Natural killer cell (primary cell): ENCODE data around the gene TEX28. TPM values are rescaled to one million over a fixed set of nuclear protein-coding genes. Genes with fewer than 3 reads are reported as not detected.
"Not testable (repeated sequence)": the region's sequence is repeated elsewhere in the genome, so short reads cannot be mapped to it uniquely, and the experiment has no call there.

Experiments
- ATAC-seq, 3 donors: fragments of 150-1000 bp in 2 of 3; fragments of 200-7000 bp in 1 of 3; cut with Tn5 transposase; 1 replicate in 1 of 3; 2 replicates in 2 of 3; pipeline ENCODE4 v1.10.0; 2021; ENCODE audit warnings: mild to moderate bottlenecking in 2 of 3, moderate library complexity in 2 of 3
- DNase-seq, 2 donors: peaks; one replicate each; pipeline versions ENCODE4 v3.0.0 to v3.0.0-alpha.2; 2013 to 2021; ENCODE audit warnings: mixed read lengths in 1 of 2
- H3K27ac ChIP-seq: one replicate; pipeline ENCODE4 v1.5.1; 2013; ENCODE audit warnings: mild to moderate bottlenecking, low read length
- H3K27me3 ChIP-seq: one replicate; pipeline ENCODE4 v1.6.1; 2013; ENCODE audit warnings: low read length; ENCODE audit not compliant: control insufficient read depth, insufficient read depth
- H3K36me3 ChIP-seq: one replicate; pipeline ENCODE4 v1.6.1; 2013; ENCODE audit warnings: low read length; ENCODE audit not compliant: control insufficient read depth, insufficient read depth
- H3K4me1 ChIP-seq: one replicate; pipeline ENCODE4 v1.6.1; 2013; ENCODE audit warnings: low read length; ENCODE audit not compliant: control insufficient read depth, insufficient read depth
- H3K4me3 ChIP-seq: one replicate; pipeline ENCODE4 v1.5.1; 2013; ENCODE audit warnings: low read length
- H3K9me3 ChIP-seq: one replicate; pipeline ENCODE4 v1.6.1; 2013; ENCODE audit warnings: low read length; ENCODE audit not compliant: control insufficient read depth, insufficient read depth
- H3K27ac Mint-ChIP-seq, 2 donors: one replicate each; pipeline ENCODE4 v1.8.0; 2022; ENCODE audit warnings: mild to moderate bottlenecking in 2 of 2, mixed read lengths in 2 of 2, moderate library complexity in 1 of 2
- H3K27me3 Mint-ChIP-seq, 2 donors: one replicate each; pipeline ENCODE4 v1.8.0; 2022; ENCODE audit warnings: low read depth in 2 of 2, mixed read lengths in 2 of 2
- H3K36me3 Mint-ChIP-seq: one replicate; pipeline ENCODE4 v1.8.0; 2022; ENCODE audit warnings: mixed read lengths
- H3K4me1 Mint-ChIP-seq, 2 donors: one replicate each; pipeline ENCODE4 v1.8.0; 2022; ENCODE audit warnings: mixed read lengths in 2 of 2
- H3K4me3 Mint-ChIP-seq: one replicate; pipeline ENCODE4 v1.8.0; 2022; ENCODE audit warnings: mild to moderate bottlenecking, moderate library complexity, mixed read lengths
- H3K9me3 Mint-ChIP-seq, 2 donors: one replicate each; pipeline ENCODE4 v1.8.0; 2022; ENCODE audit warnings: mixed read lengths in 2 of 2
- WGBS: methylation state at CpG from one replicate; pipeline ENCODE4 v1.1.7; 2013; ENCODE audit warnings: missing lambda C conversion rate; ENCODE audit not compliant: insufficient coverage; 5-methylcytosine and 5-hydroxymethylcytosine counted together
- intact Hi-C: fragments of 100-400 bp; cut with micrococcal nuclease; formaldehyde crosslinking; loops from one replicate; pipeline ENCODE4 v1.14.2; 2022
- total RNA-seq, 4 donors: library from RNA; stranded (reverse); fragments of 120-200 nt in 1 of 4; gene quantifications; one replicate each; pipeline versions ENCODE4 v1.2.3 to v1.2.4, GENCODE V29; 2013 to 2022
- TF ChIP-seq, protein P1 (sequence below): fragments of 200-600 bp; IDR thresholded peaks from one replicate; pipeline ENCODE4 v1.8.0; 2022; ENCODE audit warnings: antibody characterized with exemption

The TEX28 gene
- total RNA-seq, 3 donors from 2014 or later (not counting 1 experiment from before 2014, with no cell fraction given) = 0.61 TPM; not detected in 2

DNA sequence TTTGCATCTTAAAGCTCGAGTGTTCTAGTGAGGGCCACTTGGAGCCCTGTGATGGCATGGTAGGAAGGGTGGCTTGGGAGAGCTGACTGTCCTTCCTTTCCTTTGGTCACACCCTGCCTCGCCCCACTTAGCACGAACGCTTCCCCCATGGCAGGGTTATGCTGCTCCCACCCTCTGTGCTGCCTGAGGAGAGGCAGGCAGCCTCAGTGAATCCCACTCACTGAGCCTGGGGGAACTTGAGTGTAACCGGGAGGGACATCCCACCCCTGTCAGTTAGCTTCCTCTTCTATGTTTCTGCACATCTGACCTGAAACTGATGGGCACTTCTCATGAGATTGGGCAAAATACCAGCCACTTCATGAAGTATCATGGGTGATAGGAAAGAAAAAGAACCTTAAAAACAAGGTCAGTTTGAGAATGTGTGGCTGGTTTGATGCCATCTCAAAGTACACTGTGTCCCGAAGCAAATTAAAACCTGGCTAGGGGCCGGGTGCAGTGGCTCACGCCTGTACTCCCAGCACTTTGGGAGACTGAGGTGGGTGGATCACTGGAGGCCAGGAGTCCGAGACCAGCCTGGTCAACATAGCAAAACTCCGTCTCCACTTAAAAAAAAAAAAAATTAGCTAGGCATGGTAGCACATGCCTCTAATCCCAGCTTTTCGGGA lies 10.7 kb upstream of the TEX28 start:
- TF ChIP-seq, protein P1, sequence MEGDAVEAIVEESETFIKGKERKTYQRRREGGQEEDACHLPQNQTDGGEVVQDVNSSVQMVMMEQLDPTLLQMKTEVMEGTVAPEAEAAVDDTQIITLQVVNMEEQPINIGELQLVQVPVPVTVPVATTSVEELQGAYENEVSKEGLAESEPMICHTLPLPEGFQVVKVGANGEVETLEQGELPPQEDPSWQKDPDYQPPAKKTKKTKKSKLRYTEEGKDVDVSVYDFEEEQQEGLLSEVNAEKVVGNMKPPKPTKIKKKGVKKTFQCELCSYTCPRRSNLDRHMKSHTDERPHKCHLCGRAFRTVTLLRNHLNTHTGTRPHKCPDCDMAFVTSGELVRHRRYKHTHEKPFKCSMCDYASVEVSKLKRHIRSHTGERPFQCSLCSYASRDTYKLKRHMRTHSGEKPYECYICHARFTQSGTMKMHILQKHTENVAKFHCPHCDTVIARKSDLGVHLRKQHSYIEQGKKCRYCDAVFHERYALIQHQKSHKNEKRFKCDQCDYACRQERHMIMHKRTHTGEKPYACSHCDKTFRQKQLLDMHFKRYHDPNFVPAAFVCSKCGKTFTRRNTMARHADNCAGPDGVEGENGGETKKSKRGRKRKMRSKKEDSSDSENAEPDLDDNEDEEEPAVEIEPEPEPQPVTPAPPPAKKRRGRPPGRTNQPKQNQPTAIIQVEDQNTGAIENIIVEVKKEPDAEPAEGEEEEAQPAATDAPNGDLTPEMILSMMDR = no peak
- Histone ChIP-seq H3K9me3 (no peaks in the 10 kb centered on the region), H3K36me3 (no peaks in the 10 kb centered on the region), H3K4me3 (no peak overlapping the region), H3K4me1 (peaks cover 42% of the 10 kb centered on the region), H3K27ac (no peak overlapping the region), H3K27me3 (no peaks in the 10 kb centered on the region)
- H3K27ac Mint-ChIP-seq = peak overlapping the region; percentile 77 to 78
- peak overlapping the region; percentile 77 for H3K4me3 Mint-ChIP-seq
- DNase-seq (no peak), ATAC-seq (no peak)
- H3K36me3 Mint-ChIP-seq = no peaks in the 10 kb centered on the region
- intact Hi-C loops = no loop called here
- peaks cover 23 to 33% of the 10 kb centered on the region in 2 donors for H3K4me1 Mint-ChIP-seq
- no peaks in the 10 kb centered on the region for H3K27me3 Mint-ChIP-seq
- H3K9me3 Mint-ChIP-seq = peaks cover 0 to 2% of the 10 kb centered on the region in 2 donors
- whole genome bisulfite sequencing = 80% methylated on average over 10 of the region's 11 CpGs

DNA sequence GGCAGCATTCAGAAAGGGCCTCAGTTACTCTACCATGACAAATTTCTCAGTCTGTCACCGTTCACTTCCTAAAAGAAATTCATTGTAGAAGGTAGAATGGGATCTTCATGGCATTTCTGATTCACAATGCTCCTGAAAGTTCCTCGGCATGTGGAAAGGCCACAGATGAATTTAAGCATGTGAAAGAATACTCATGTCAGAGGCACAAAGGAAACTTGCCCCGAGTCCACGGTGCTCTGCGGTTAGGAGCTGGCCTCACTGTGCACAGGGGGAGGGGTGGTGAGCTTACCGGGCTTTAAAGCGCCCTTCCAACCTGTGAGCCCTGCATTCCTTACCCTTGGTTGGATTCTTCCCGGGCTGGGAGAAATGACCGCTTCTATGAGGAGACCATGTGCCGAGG lies 9.9 kb upstream of the TEX28 start:
- DNase-seq (no peak), ATAC-seq (no peak)
- H3K27ac ChIP-seq = no peak overlapping the region

DNA sequence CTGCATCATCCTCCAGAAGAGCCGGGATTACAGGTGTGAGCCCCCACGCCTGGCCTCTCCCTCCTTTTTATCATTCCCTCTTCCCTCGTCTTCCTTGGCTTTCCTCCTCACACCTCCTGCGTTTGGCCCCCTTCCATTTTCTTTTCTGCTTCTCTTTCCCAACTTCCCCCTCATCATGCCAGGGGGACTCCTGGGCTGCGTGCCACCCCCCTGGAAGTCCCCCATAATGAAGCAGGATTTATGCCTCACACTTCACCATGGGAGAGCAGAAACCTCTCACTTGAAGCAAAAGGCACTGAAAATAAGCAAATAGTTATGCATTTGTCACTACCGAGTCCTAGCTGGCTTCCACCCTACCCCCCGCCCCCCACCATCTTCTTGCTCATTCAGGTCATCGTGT lies 8.6 kb upstream of the TEX28 start:
- no peak overlapping the region for H3K27ac Mint-ChIP-seq
- H3K4me1 Mint-ChIP-seq = peaks cover 19 to 26% of the 10 kb centered on the region in 2 donors
- TF ChIP-seq, protein P1 = no peak
- peaks cover 0 to 2% of the 10 kb centered on the region in 2 donors for H3K9me3 Mint-ChIP-seq
- DNase-seq (no peak), ATAC-seq (no peak)
- no peaks in the 10 kb centered on the region for H3K36me3 Mint-ChIP-seq
- no peak overlapping the region for H3K27ac ChIP-seq
- 93% methylated on average over 8 of the region's 8 CpGs for WGBS
- peaks cover 30% of the 10 kb centered on the region for H3K4me1 ChIP-seq
- H3K9me3 ChIP-seq = no peaks in the 10 kb centered on the region
- no peak overlapping the region for H3K4me3 ChIP-seq
- H3K4me3 Mint-ChIP-seq = no peak overlapping the region
- intact Hi-C loops = no loop called here
- H3K36me3 ChIP-seq = no peaks in the 10 kb centered on the region
- H3K27me3 ChIP-seq = no peaks in the 10 kb centered on the region
- H3K27me3 Mint-ChIP-seq = no peaks in the 10 kb centered on the region

More for the DNA sequence above, 9.9 kb upstream of the TEX28 start:
- Mint-ChIP-seq H3K36me3 (no peaks in the 10 kb centered on the region), H3K27me3 (no peaks in the 10 kb centered on the region), H3K27ac (peak overlapping the region in 1 of 2 donors; percentile 78), H3K4me3 (no peak overlapping the region), H3K4me1 (peaks cover 23 to 33% of the 10 kb centered on the region in 2 donors), H3K9me3 (peaks cover 0 to 2% of the 10 kb centered on the region in 2 donors)
- Histone ChIP-seq H3K36me3 (no peaks in the 10 kb centered on the region), H3K4me3 (no peak overlapping the region), H3K4me1 (peaks cover 41% of the 10 kb centered on the region), H3K9me3 (no peaks in the 10 kb centered on the region), H3K27me3 (no peaks in the 10 kb centered on the region)
- 89% methylated on average over 9 of the region's 10 CpGs for WGBS
- TF ChIP-seq, protein P1 = no peak
- intact Hi-C loops = no loop called here

DNA sequence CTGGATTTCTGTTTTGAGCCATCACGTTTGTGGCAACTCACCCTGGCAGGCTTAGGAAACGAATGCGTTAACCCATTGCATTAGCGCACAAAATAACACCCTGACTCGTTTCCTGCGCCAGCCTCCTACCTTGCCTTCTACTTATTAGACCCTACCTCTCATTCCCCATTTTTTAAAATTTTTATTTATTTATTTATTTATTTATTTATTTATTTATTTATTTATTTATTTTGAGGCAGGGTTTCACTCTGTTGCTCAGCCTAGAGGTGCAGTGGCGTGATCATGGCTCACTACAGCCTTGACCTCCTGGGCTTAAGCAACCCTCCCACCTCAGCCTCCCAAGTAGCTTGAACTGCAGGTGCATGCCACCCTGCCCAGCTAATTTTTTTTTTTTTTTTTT lies 8.1 kb upstream of the TEX28 start:
- H3K27me3 ChIP-seq, H3K27me3 Mint-ChIP-seq, H3K9me3 Mint-ChIP-seq, DNase-seq, H3K36me3 Mint-ChIP-seq, ATAC-seq, H3K4me3 ChIP-seq, H3K27ac ChIP-seq, H3K4me3 Mint-ChIP-seq, H3K9me3 ChIP-seq, intact Hi-C loops, H3K36me3 ChIP-seq, H3K27ac Mint-ChIP-seq: not testable (repeated sequence)
- WGBS = 100% methylated on average over 4 of the region's 7 CpGs
- H3K4me1 Mint-ChIP-seq = peaks cover 14 to 21% of the 10 kb centered on the region in 2 donors
- H3K4me1 ChIP-seq = peaks cover 29% of the 10 kb centered on the region
